ENCODE results near the gene RSAD1. TPM values are rescaled to one million over a fixed set of nuclear protein-coding genes. Genes with fewer than 3 reads are reported as not detected.
"Not testable (repeated sequence)": the region's sequence is repeated elsewhere in the genome, so short reads cannot be mapped to it uniquely, and the experiment has no call there.

Gene RSAD1
- total RNA-seq, 1 experiment from 2014 or later = 93.9 TPM

DNA sequence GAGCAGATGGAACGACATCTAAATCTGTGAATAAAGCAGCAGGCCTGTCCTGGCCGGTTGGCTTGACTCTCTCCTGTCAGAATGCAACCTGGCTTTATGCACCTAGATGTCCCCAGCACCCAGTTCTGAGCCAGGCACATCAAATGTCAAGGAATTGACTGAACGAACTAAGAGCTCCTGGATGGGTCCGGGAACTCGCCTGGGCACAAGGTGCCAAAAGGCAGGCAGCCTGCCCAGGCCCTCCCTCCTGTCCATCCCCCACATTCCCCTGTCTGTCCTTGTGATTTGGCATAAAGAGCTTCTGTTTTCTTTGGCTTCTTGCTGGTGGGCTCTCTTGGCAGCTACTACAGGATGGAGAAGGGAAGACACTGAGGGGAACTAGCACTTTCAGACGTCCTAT is 4.1 kb upstream of the RSAD1 start:
- peaks cover 3% of the 10 kb centered on the region; the same call in 1 of the 2 replicates for H3K36me3 ChIP-seq (ENCODE audit: control insufficient read depth, insufficient read depth, low read length)
- H3K4me1 Mint-ChIP-seq (ENCODE audit: low read depth, unreplicated experiment) = peaks cover 25% of the 10 kb centered on the region
- peaks cover 14% of the 10 kb centered on the region for H3K36me3 Mint-ChIP-seq (ENCODE audit: insufficient read depth, unreplicated experiment)
- no peaks in the 10 kb centered on the region for H3K9me3 Mint-ChIP-seq (ENCODE audit: unreplicated experiment)
- TF ChIP-seq, protein P1, sequence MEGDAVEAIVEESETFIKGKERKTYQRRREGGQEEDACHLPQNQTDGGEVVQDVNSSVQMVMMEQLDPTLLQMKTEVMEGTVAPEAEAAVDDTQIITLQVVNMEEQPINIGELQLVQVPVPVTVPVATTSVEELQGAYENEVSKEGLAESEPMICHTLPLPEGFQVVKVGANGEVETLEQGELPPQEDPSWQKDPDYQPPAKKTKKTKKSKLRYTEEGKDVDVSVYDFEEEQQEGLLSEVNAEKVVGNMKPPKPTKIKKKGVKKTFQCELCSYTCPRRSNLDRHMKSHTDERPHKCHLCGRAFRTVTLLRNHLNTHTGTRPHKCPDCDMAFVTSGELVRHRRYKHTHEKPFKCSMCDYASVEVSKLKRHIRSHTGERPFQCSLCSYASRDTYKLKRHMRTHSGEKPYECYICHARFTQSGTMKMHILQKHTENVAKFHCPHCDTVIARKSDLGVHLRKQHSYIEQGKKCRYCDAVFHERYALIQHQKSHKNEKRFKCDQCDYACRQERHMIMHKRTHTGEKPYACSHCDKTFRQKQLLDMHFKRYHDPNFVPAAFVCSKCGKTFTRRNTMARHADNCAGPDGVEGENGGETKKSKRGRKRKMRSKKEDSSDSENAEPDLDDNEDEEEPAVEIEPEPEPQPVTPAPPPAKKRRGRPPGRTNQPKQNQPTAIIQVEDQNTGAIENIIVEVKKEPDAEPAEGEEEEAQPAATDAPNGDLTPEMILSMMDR (IDR thresholded peaks at IDR 0.05; ENCODE audit: insufficient read depth in 1 of 2, low read depth in 1 of 2, low read length in 1 of 2, severe bottlenecking in 1 of 2, unreplicated experiment in 1 of 2) = no peak
- H3K27me3 ChIP-seq (replicated peaks; ENCODE audit: control insufficient read depth, insufficient read depth, low read length) = no peaks in the 10 kb centered on the region
- ChIA-PET POLR2A (interaction anchor here (0.5 kb wide), 1 partner anchor 85 kb away, joined by 4 read pairs; no protein-coding TSS in a partner anchor), CTCF (interaction anchor here (0.6 to 1.0 kb wide), 3 partner anchors 77 to 1696 kb away, joined by 3 to 5 read pairs (median 3); partner anchors contain the start of gene LRRC59)
- no peak overlapping the region for H3K27ac Mint-ChIP-seq (ENCODE audit: unreplicated experiment)
- BruUV-seq (replicated peaks) = TSS peak; percentile 50
- H3K9me3 ChIP-seq = no peaks in the 10 kb centered on the region
- intact Hi-C loops (cut with micrococcal nuclease; ENCODE audit: unreplicated experiment) = no loop called here
- peaks cover 13% of the 10 kb centered on the region for H3K4me1 ChIP-seq
- no peak overlapping the region for H3K4me3 ChIP-seq (ENCODE audit: low read depth, low read length)
- no peak overlapping the region for H3K4me3 Mint-ChIP-seq (ENCODE audit: unreplicated experiment)
- DNase-seq = no peak
- no peaks in the 10 kb centered on the region for H3K27me3 Mint-ChIP-seq (ENCODE audit: insufficient read depth, unreplicated experiment)

GRCh38 chr17:50475362-50475761 is 3.3 kb upstream of the RSAD1 start:
- intact Hi-C loops (cut with micrococcal nuclease; ENCODE audit: unreplicated experiment) = loop anchor here (5.0 kb wide), 1 partner anchor 232 kb away; the partner anchor contains the start of gene ANKRD40
- Mint-ChIP-seq H3K4me3 (ENCODE audit: unreplicated experiment) (no peak overlapping the region), H3K36me3 (ENCODE audit: insufficient read depth, unreplicated experiment) (peaks cover 22% of the 10 kb centered on the region), H3K9me3 (ENCODE audit: unreplicated experiment) (no peaks in the 10 kb centered on the region), H3K27ac (ENCODE audit: unreplicated experiment) (no peak overlapping the region), H3K27me3 (ENCODE audit: insufficient read depth, unreplicated experiment) (no peaks in the 10 kb centered on the region), H3K4me1 (ENCODE audit: low read depth, unreplicated experiment) (peaks cover 34% of the 10 kb centered on the region)
- POLR2A ChIA-PET = interaction anchor here (0.5 kb wide), 1 partner anchor 1129 kb away, joined by 3 read pairs; no protein-coding TSS in a partner anchor
- peaks cover 3% of the 10 kb centered on the region; the same call in 1 of the 2 replicates for H3K36me3 ChIP-seq (ENCODE audit: control insufficient read depth, insufficient read depth, low read length)
- H3K4me1 ChIP-seq = peaks cover 22% of the 10 kb centered on the region
- no peaks in the 10 kb centered on the region for H3K9me3 ChIP-seq
- H3K4me3 ChIP-seq (ENCODE audit: low read depth, low read length) = no peak overlapping the region
- H3K27me3 ChIP-seq (replicated peaks; ENCODE audit: control insufficient read depth, insufficient read depth, low read length) = no peaks in the 10 kb centered on the region
- CTCF ChIA-PET = interaction anchor here (0.8 to 0.9 kb wide), 2 partner anchors 32 to 113 kb away, joined by 3 to 4 read pairs; no protein-coding TSS in a partner anchor
- BruUV-seq (replicated peaks) = no TSS peak
- no peak for DNase-seq
- TF ChIP-seq, protein P1 (IDR thresholded peaks at IDR 0.05; ENCODE audit: insufficient read depth in 1 of 2, low read depth in 1 of 2, low read length in 1 of 2, severe bottlenecking in 1 of 2, unreplicated experiment in 1 of 2) = no peak

DNA sequence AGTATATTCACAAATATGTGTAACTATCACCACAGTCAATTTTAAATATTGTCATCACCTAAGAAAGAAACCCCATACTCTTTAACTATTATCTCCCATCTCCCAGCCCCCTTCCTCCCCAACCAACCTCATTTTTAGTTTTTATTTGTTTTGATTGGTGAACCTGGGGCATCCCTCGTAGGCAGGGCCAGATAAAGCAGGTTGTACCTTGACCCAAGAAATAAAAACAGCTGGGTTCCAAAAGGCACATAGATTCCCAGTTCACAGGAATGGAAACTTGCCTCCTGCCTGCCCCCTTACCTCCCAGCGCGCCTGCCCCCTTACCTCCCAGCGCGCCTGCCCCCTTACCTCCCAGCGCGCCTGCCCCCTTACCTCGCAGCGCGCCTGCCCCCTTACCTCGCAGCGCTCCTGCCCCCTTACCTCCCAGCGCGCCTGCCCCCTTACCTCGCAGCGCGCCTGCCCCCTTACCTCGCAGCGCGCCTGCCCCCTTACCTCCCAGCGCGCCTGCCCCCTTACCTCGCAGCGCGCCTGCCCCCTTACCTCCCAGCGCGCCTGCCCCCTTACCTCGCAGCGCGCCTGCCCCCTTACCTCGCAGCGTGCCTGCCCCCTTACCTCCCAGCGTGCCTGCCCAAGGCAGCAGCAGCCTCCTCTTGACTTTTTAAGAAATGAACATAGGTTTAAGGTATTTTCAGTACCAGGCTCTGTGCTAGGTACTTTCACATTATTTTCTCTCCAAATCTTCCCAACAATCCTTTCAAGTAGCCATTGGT is 2.7 kb upstream of the RSAD1 start:
- H3K9me3 Mint-ChIP-seq (ENCODE audit: unreplicated experiment); H3K36me3 ChIP-seq (ENCODE audit: control insufficient read depth, insufficient read depth, low read length); H3K4me3 ChIP-seq (ENCODE audit: low read depth, low read length); DNase-seq; H3K27me3 ChIP-seq (replicated peaks; ENCODE audit: control insufficient read depth, insufficient read depth, low read length); H3K27me3 Mint-ChIP-seq (ENCODE audit: insufficient read depth, unreplicated experiment); H3K9me3 ChIP-seq; BruUV-seq (replicated peaks): not testable (repeated sequence)
- POLR2A ChIA-PET = interaction anchor here (0.5 kb wide), 2 partner anchors 223 to 1130 kb away, joined by 3 read pairs; no protein-coding TSS in a partner anchor
- CTCF ChIA-PET = interaction anchor here (0.8 to 0.9 kb wide), 2 partner anchors 33 to 114 kb away, joined by 3 to 4 read pairs; no protein-coding TSS in a partner anchor
- peak overlapping the region; percentile 48 for H3K4me3 Mint-ChIP-seq (ENCODE audit: unreplicated experiment)
- H3K4me1 Mint-ChIP-seq (ENCODE audit: low read depth, unreplicated experiment) = peaks cover 37% of the 10 kb centered on the region
- H3K4me1 ChIP-seq = peaks cover 22% of the 10 kb centered on the region
- H3K36me3 Mint-ChIP-seq (ENCODE audit: insufficient read depth, unreplicated experiment) = peaks cover 23% of the 10 kb centered on the region
- intact Hi-C loops (cut with micrococcal nuclease; ENCODE audit: unreplicated experiment) = loop anchor here (5.0 kb wide), 1 partner anchor 231 kb away; the partner anchor contains the start of gene ANKRD40
- peak overlapping the region; percentile 1 for H3K27ac Mint-ChIP-seq (ENCODE audit: unreplicated experiment)

Data from Caco-2 (cell line).